K562 (cell line): ENCODE measurements around the gene PIK3C2B. TPM values are rescaled to one million over a fixed set of nuclear protein-coding genes. Genes with fewer than 3 reads are reported as not detected.

Source experiments
- ATAC-seq: fragments of 200-7000 bp; cut with Tn5 transposase; 3 replicates; pipeline ENCODE4 v1.9.1; 2020; ENCODE audit warnings: moderate library complexity
- BruUV-seq: library from RNA; stranded (reverse); fragments of 400-500 nt; replicated peaks from 2 replicates; lab custom pipeline; 2021; lab: Mats Ljungman, UMichigan
- CTCF ChIA-PET: fragments of 300-600 bp; formaldehyde crosslinking; extraction: SDS; loops from one replicate; lab custom pipeline; 2021; ENCODE audit warnings: low intra/inter-chr PET ratio; lab: Yijun Ruan, JAX
- POLR2A ChIA-PET: fragments of 300-600, 350-650 bp; sonication (Branson Sonifier 250); formaldehyde crosslinking; extraction: SDS; loops from one replicate; lab custom pipeline; 2021; ENCODE audit warnings: antibody characterized with exemption, inconsistent platforms; lab: Yijun Ruan, JAX
- DNase-seq, 4 experiments: peaks; one replicate each; pipeline versions ENCODE4 v3.0.0 to v3.0.0-alpha.2; 2011 to 2018; ENCODE audit warnings: low spot score in 3 of 4, mixed read lengths in 3 of 4; ENCODE audit errors: extremely low read depth in 1 of 4
- FAIRE-seq: peaks from 2 replicates; lab custom pipeline; 2011; peaks lifted over from hg19 to GRCh38; lab: Jason Lieb, UNC
- H2AFZ ChIP-seq: 2 replicates; pipeline ENCODE4 v1.6.0; 2011; ENCODE audit warnings: low read depth, low read length, control low read depth, inconsistent platforms
- H3K27ac ChIP-seq: fragments of 200-600 bp; 3 replicates; pipeline ENCODE4 v1.8.0; 2011; ENCODE audit warnings: low read depth, mild to moderate bottlenecking, control low read depth, inconsistent platforms, low read length, moderate library complexity, mixed read lengths; ENCODE audit errors: extremely low read depth
- H3K27me3 ChIP-seq, 2 experiments: fragments of 300-600 bp in 1 of 2; 2 replicates in 1 of 2; 3 replicates in 1 of 2; pipeline versions ENCODE4 v1.6.0 to v1.8.0; 2011; ENCODE audit warnings: inconsistent platforms in 2 of 2, low read length in 2 of 2, mild to moderate bottlenecking in 1 of 2, mixed read lengths in 1 of 2, moderate library complexity in 1 of 2; ENCODE audit not compliant: control insufficient read depth in 2 of 2, insufficient read depth in 2 of 2
- H3K36me3 ChIP-seq: fragments of 300-600 bp; 3 replicates; pipeline ENCODE4 v1.8.0; 2011; ENCODE audit warnings: mild to moderate bottlenecking, low read length, inconsistent platforms; ENCODE audit not compliant: control insufficient read depth, insufficient read depth
- H3K4me1 ChIP-seq, 2 experiments: fragments of 200-600 bp in 1 of 2; replicated peaks in 1 of 2; 2 replicates in 1 of 2; 3 replicates in 1 of 2; pipeline versions ENCODE4 v1.5.1 to v1.8.0; 2011; ENCODE audit warnings: inconsistent platforms in 2 of 2, low read length in 2 of 2, mild to moderate bottlenecking in 1 of 2, mixed read lengths in 1 of 2, moderate library complexity in 1 of 2; ENCODE audit not compliant: control insufficient read depth in 2 of 2, insufficient read depth in 2 of 2
- H3K4me2 ChIP-seq: 2 replicates; pipeline ENCODE4 v1.6.1; 2011; ENCODE audit warnings: low read length, control low read depth, inconsistent platforms, mixed read lengths; ENCODE audit not compliant: insufficient read depth
- H3K4me3 ChIP-seq: fragments of 200-600 bp; sonication (generic), shearing (Covaris generic); 2 replicates; pipeline ENCODE4 v1.5.1; 2016; ENCODE audit warnings: control low read depth, inconsistent platforms
- H3K79me2 ChIP-seq: fragments of 200-600 bp; 3 replicates; pipeline ENCODE4 v1.8.0; 2011; ENCODE audit warnings: low read length, inconsistent platforms; ENCODE audit not compliant: control insufficient read depth, insufficient read depth
- H3K9ac ChIP-seq, 2 experiments: 2 replicates each; pipeline versions ENCODE4 v1.6.0 to v1.6.1; 2011; ENCODE audit warnings: low read depth in 2 of 2, low read length in 2 of 2, control low read depth in 1 of 2, inconsistent platforms in 1 of 2, mild to moderate bottlenecking in 1 of 2, mixed read lengths in 1 of 2; ENCODE audit not compliant: insufficient read depth in 1 of 2
- H3K9me1 ChIP-seq: one replicate; pipeline ENCODE4 v1.6.0; 2011; ENCODE audit warnings: inconsistent platforms, mild to moderate bottlenecking, low read length, moderate library complexity; ENCODE audit not compliant: control insufficient read depth, insufficient read depth
- H3K9me3 ChIP-seq: replicated peaks from 2 replicates; pipeline ENCODE4 v1.5.1; 2011; ENCODE audit warnings: low read depth, low read length, inconsistent platforms; ENCODE audit not compliant: control insufficient read depth, insufficient read depth
- H4K20me1 ChIP-seq: replicated peaks from 2 replicates; pipeline ENCODE4 v1.6.1; 2011; ENCODE audit warnings: low read length, inconsistent platforms, mixed read lengths; ENCODE audit not compliant: control insufficient read depth, insufficient read depth
- ARID1B ChIP-seq: fragments of 450-650 bp; IDR thresholded peaks from 2 replicates; pipeline ENCODE4 v1.6.1; 2016; ENCODE audit warnings: antibody characterized with exemption, mild to moderate bottlenecking, inconsistent platforms
- ATF7 ChIP-seq: fragments of 450-650 bp; IDR thresholded peaks from 2 replicates; pipeline ENCODE4 v1.7.1; 2014; ENCODE audit warnings: mild to moderate bottlenecking, moderate library complexity
- CREM ChIP-seq: IDR thresholded peaks from 2 replicates; pipeline ENCODE4 v1.6.1; 2014; ENCODE audit warnings: antibody characterized with exemption, low read depth
- DMBX1 ChIP-seq: fragments of 250-450 bp; sonication (Bioruptor Pico); IDR thresholded peaks from 2 replicates; pipeline ENCODE4 v1.8.0; 2022; ENCODE audit warnings: inconsistent platforms, mild to moderate bottlenecking, moderate library complexity, borderline replicate concordance
- HDGF ChIP-seq: fragments of 450-650 bp; IDR thresholded peaks from 2 replicates; pipeline ENCODE4 v1.6.1; 2016
- HMGXB4 ChIP-seq: sonication (generic); formaldehyde crosslinking; IDR thresholded peaks from 2 replicates; pipeline ENCODE4 v1.8.1; 2023; ENCODE audit warnings: mild to moderate bottlenecking, missing genetic modification reagents
- NFE2L1 ChIP-seq: fragments of 450-650 bp; IDR thresholded peaks from 2 replicates; pipeline ENCODE4 v1.6.1; 2016; ENCODE audit warnings: missing genetic modification characterization, low read depth, mild to moderate bottlenecking, missing compliant biosample characterization, moderate library complexity, borderline replicate concordance
- PHB2 ChIP-seq: fragments of 450-650 bp; IDR thresholded peaks from 2 replicates; pipeline ENCODE4 v1.6.1; 2017; ENCODE audit warnings: low read depth
- SNIP1 ChIP-seq: fragments of 450-650 bp; IDR thresholded peaks from 2 replicates; pipeline ENCODE4 v1.7.1; 2017; ENCODE audit warnings: low read depth, mild to moderate bottlenecking
- TBL1XR1 ChIP-seq, 2 experiments: IDR thresholded peaks; 2 replicates each; pipeline ENCODE4 v1.6.1; 2012; ENCODE audit warnings: improper control_type of control experiment in 2 of 2, low read length in 2 of 2, mild to moderate bottlenecking in 1 of 2
- ZNF436 ChIP-seq: fragments of 250-450, 450-650 bp; sonication (Bioruptor Pico); formaldehyde crosslinking; IDR thresholded peaks from 2 replicates; pipeline ENCODE4 v1.7.0; 2020; ENCODE audit warnings: mild to moderate bottlenecking
- WGBS: fragments of 100-300 bp; shearing (Covaris generic); methylation state at CpG from one replicate; pipeline ENCODE4 v1.1.6; 2016; ENCODE audit warnings: low coverage, mixed read lengths; ENCODE audit not compliant: insufficient coverage; ENCODE audit errors: missing lambda C conversion rate; 5-methylcytosine and 5-hydroxymethylcytosine counted together
- in situ Hi-C: fragments of 300-500 bp; cut with MboI; formaldehyde crosslinking; loops from 4 replicates; pipeline ENCODE4 v1.15.0; 2018; ENCODE audit warnings: inconsistent platforms, mixed read lengths
- intact Hi-C: fragments of 100-400 bp; cut with micrococcal nuclease; formaldehyde crosslinking; loops from 2 replicates; pipeline ENCODE4 v1.14.2; 2022
- polyA plus RNA-seq, 8 experiments: library from polyadenylated mRNA; depleted of rRNA in 4 of 8; stranded (reverse) in 5 of 8; unstranded in 3 of 8; fragments of >200 nt; fragmentation: Nextera tagmentation in 2 of 8; fragmentation: Illumina TruSeq in 1 of 8; extraction: Ambion mirVana in 2 of 8; extraction: Trizol in 1 of 8; gene quantifications; 2 replicates each; pipeline versions ENCODE4 v1.2.1 to v1.2.3, GENCODE V29; 2011 to 2014; ENCODE audit warnings: inconsistent platforms in 1 of 8, missing spikeins in 1 of 8
- total RNA-seq, 7 experiments: library from RNA; depleted of rRNA in 6 of 7; stranded (reverse); fragments of >200 nt in 6 of 7; fragmentation: Illumina TruSeq in 2 of 7; extraction: Trizol in 2 of 7; gene quantifications; 2 replicates each; pipeline versions ENCODE4 v1.2.1 to v1.2.3, GENCODE V29; 2011 to 2021; ENCODE audit warnings: low replicate concordance in 1 of 7

Gene PIK3C2B
- total and polyA plus RNA-seq, 9 of the 15 experiments (the other 6 are each of a cell fraction or from before 2014, with no cell fraction given) = 0.10 to 2.9 (median 0.72) TPM

GRCh38 chr1:204499511-204500468, 5.2 kb upstream of the PIK3C2B start:
- Histone ChIP-seq H3K36me3 (no peaks in the 10 kb centered on the region), H3K27ac (no peak overlapping the region), H3K4me3 (no peak overlapping the region), H3K9me3 (peaks cover 2% of the 10 kb centered on the region; the same call in 1 of the 2 replicates), H3K4me1 (peaks cover 2 to 8% of the 10 kb centered on the region in 2 experiments; a peak in 4 of 5 replicates), H3K27me3 (peaks cover 12 to 17% of the 10 kb centered on the region in 2 experiments), H3K9ac (no peak overlapping the region), H2AFZ (no peak overlapping the region), H3K4me2 (no peak overlapping the region), H4K20me1 (0 out of 2 replicates have a peak, but pooled peaks cover 2% of the 10 kb centered on the region), H3K79me2 (no peaks in the 10 kb centered on the region), H3K9me1 (no peaks in the 10 kb centered on the region)
- DNase-seq = no peak
- no peak for FAIRE-seq
- in situ Hi-C loops = loop anchor here (5.0 to 10.0 kb wide), 2 partner anchors 52 to 325 kb away; no protein-coding TSS in a partner anchor
- intact Hi-C loops = loop anchor here (5.0 to 10.0 kb wide), 2 partner anchors 117 to 635 kb away; partner anchors contain the start of gene SNRPE
- POLR2A ChIA-PET = interaction anchor here (0.7 to 2.4 kb wide), 5 partner anchors 8 to 90 kb away, joined by 3 to 9 read pairs (median 5); no protein-coding TSS in a partner anchor
- ATAC-seq = no peak
- no TSS peak for BruUV-seq
- 30% methylated on average over 7 of the region's 7 CpGs for WGBS
- CTCF ChIA-PET = interaction anchor here (1.2 kb wide), 1 partner anchor 54 kb away, joined by 3 read pairs; no protein-coding TSS in a partner anchor
- no peak for TF ChIP-seq SNIP1
- TF ChIP-seq NFE2L1 (tag) = no peak
- TF ChIP-seq CREM = no peak
- no peak for TF ChIP-seq HMGXB4
- TF ChIP-seq ZNF436 (CRISPR knock-in tag) = no peak
- TF ChIP-seq HDGF = no peak
- no peak for TF ChIP-seq TBL1XR1 (IDR thresholded peaks at IDR 0.05; ENCODE audit: low read length in 2 of 2)
- no peak for TF ChIP-seq DMBX1 (CRISPR knock-in tag)
- peak; percentile 54; the same call in 1 of the 2 replicates for TF ChIP-seq ATF7
- no peak for TF ChIP-seq PHB2
- no peak for TF ChIP-seq ARID1B
